Skeletal muscle tissue (tissue), 4 donors: ENCODE results near the gene TAX1BP1. TPM values are rescaled to one million over a fixed set of nuclear protein-coding genes. Genes with fewer than 3 reads are reported as not detected.

Source experiments
- H3K27ac ChIP-seq: one replicate; pipeline ENCODE4 v1.7.0; 2013; ENCODE audit warnings: mild to moderate bottlenecking, low read depth, low read length, inconsistent platforms
- H3K27me3 ChIP-seq, 3 donors: one replicate each; pipeline ENCODE4 v1.7.0; 2013; ENCODE audit warnings: low read length in 3 of 3; ENCODE audit not compliant: control insufficient read depth in 3 of 3, insufficient read depth in 3 of 3
- H3K36me3 ChIP-seq, 3 donors: one replicate each; pipeline ENCODE4 v1.7.0; 2013; ENCODE audit warnings: low read length in 3 of 3; ENCODE audit not compliant: control insufficient read depth in 3 of 3, insufficient read depth in 3 of 3
- H3K4me1 ChIP-seq, 3 donors: one replicate each; pipeline ENCODE4 v1.7.0; 2013; ENCODE audit warnings: low read length in 3 of 3, mild to moderate bottlenecking in 3 of 3; ENCODE audit not compliant: control insufficient read depth in 3 of 3, insufficient read depth in 3 of 3
- H3K4me3 ChIP-seq, 3 donors: one replicate each; pipeline ENCODE4 v1.7.0; 2013; ENCODE audit warnings: low read length in 3 of 3
- H3K9ac ChIP-seq, 3 donors: one replicate each; pipeline ENCODE4 v1.7.0; 2013; ENCODE audit warnings: low read length in 3 of 3, mild to moderate bottlenecking in 3 of 3, moderate library complexity in 2 of 3, low read depth in 1 of 3
- H3K9me3 ChIP-seq, 3 donors: one replicate each; pipeline ENCODE4 v1.7.0; 2013; ENCODE audit warnings: low read length in 3 of 3; ENCODE audit not compliant: control insufficient read depth in 3 of 3
- total RNA-seq: library from RNA; depleted of rRNA; stranded (reverse); fragments of >200 nt; gene quantifications from one replicate; pipeline ENCODE4 v1.2.3, GENCODE V29; 2014
- donor health status: Osteomylitis.

Gene TAX1BP1
- total RNA-seq, 1 donor from 2014 or later, result 24.5 TPM

- Histone ChIP-seq H3K9me3 (no peaks in the 10 kb centered on the region), H3K9ac (no peak overlapping the region), H3K36me3 (peaks cover 2 to 13% (median 11%) of the 10 kb centered on the region in 3 donors), H3K4me1 (no peaks in the 10 kb centered on the region), H3K27ac (no peak overlapping the region), H3K27me3 (no peaks in the 10 kb centered on the region), H3K4me3 (no peak overlapping the region)
Measured at GRCh38 chr7:27799212-27799611, 59.2 kb downstream of the TAX1BP1 start.

GRCh38 chr7:27802999-27803398 lies 63.0 kb downstream of the TAX1BP1 start:
- H3K36me3 ChIP-seq, result peaks cover 0 to 2% (median 0%) of the 10 kb centered on the region in 3 donors
- no peak overlapping the region for H3K9ac ChIP-seq
- H3K9me3 ChIP-seq, result no peaks in the 10 kb centered on the region
- no peaks in the 10 kb centered on the region for H3K4me1 ChIP-seq
- H3K27me3 ChIP-seq, result no peaks in the 10 kb centered on the region
- H3K4me3 ChIP-seq, result no peak overlapping the region
- H3K27ac ChIP-seq, result no peak overlapping the region

- Histone ChIP-seq H3K36me3 (no peaks in the 10 kb centered on the region), H3K4me1 (peaks cover 0 to 6% (median 3%) of the 10 kb centered on the region in 3 donors), H3K9ac (no peak overlapping the region), H3K9me3 (no peaks in the 10 kb centered on the region), H3K4me3 (no peak overlapping the region), H3K27me3 (no peaks in the 10 kb centered on the region), H3K27ac (no peak overlapping the region)
Measured at GRCh38 chr7:27804139-27804538, 64.2 kb downstream of the TAX1BP1 start.

- Histone ChIP-seq H3K36me3 (peaks cover 0 to 6% (median 2%) of the 10 kb centered on the region in 3 donors), H3K9me3 (no peaks in the 10 kb centered on the region), H3K9ac (no peak overlapping the region), H3K4me3 (no peak overlapping the region), H3K4me1 (peaks cover 2 to 6% (median 3%) of the 10 kb centered on the region in 3 donors), H3K27ac (no peak overlapping the region), H3K27me3 (no peaks in the 10 kb centered on the region)
Measured at GRCh38 chr7:27808626-27809025, 68.7 kb downstream of the TAX1BP1 start.

- Histone ChIP-seq H3K9me3 (no peaks in the 10 kb centered on the region), H3K27ac (no peak overlapping the region), H3K9ac (no peak overlapping the region), H3K4me1 (peaks cover 2 to 6% (median 3%) of the 10 kb centered on the region in 3 donors), H3K36me3 (peaks cover 0 to 8% (median 2%) of the 10 kb centered on the region in 3 donors), H3K4me3 (no peak overlapping the region), H3K27me3 (no peaks in the 10 kb centered on the region)
Measured at GRCh38 chr7:27810186-27810585, 70.2 kb downstream of the TAX1BP1 start.

- Histone ChIP-seq H3K9me3 (no peaks in the 10 kb centered on the region), H3K9ac (no peak overlapping the region), H3K36me3 (peaks cover 2 to 20% (median 3%) of the 10 kb centered on the region in 3 donors), H3K4me3 (no peak overlapping the region), H3K4me1 (peaks cover 2 to 6% (median 3%) of the 10 kb centered on the region in 3 donors), H3K27me3 (no peaks in the 10 kb centered on the region), H3K27ac (no peak overlapping the region)
Measured at GRCh38 chr7:27812706-27813105, 72.7 kb downstream of the TAX1BP1 start.

- Histone ChIP-seq H3K9me3 (no peaks in the 10 kb centered on the region), H3K4me3 (no peak overlapping the region), H3K9ac (no peak overlapping the region), H3K36me3 (peaks cover 0 to 20% (median 3%) of the 10 kb centered on the region in 3 donors), H3K27ac (no peak overlapping the region), H3K4me1 (no peaks in the 10 kb centered on the region), H3K27me3 (no peaks in the 10 kb centered on the region)
Measured at GRCh38 chr7:27822245-27822644, 82.3 kb downstream of the TAX1BP1 start.

- no peak overlapping the region for H3K27ac ChIP-seq
- no peaks in the 10 kb centered on the region for H3K4me1 ChIP-seq
- H3K9me3 ChIP-seq, result no peaks in the 10 kb centered on the region
- H3K9ac ChIP-seq, result no peak overlapping the region
- no peak overlapping the region for H3K4me3 ChIP-seq
- no peaks in the 10 kb centered on the region for H3K27me3 ChIP-seq
- H3K36me3 ChIP-seq, result peaks cover 0 to 12% (median 7%) of the 10 kb centered on the region in 3 donors
Measured at GRCh38 chr7:27825891-27826290, 85.9 kb downstream of the TAX1BP1 start.

GRCh38 chr7:27826357-27826756 lies 86.4 kb downstream of the TAX1BP1 start:
- Histone ChIP-seq H3K4me3 (no peak overlapping the region), H3K27me3 (no peaks in the 10 kb centered on the region), H3K9ac (no peak overlapping the region), H3K9me3 (no peaks in the 10 kb centered on the region), H3K4me1 (no peaks in the 10 kb centered on the region), H3K27ac (no peak overlapping the region), H3K36me3 (peaks cover 0 to 12% (median 7%) of the 10 kb centered on the region in 3 donors)

GRCh38 chr7:27834179-27834921 lies 94.4 kb downstream of the TAX1BP1 start:
- Histone ChIP-seq H3K27me3 (no peaks in the 10 kb centered on the region), H3K27ac (no peak overlapping the region), H3K36me3 (peaks cover 2 to 4% (median 4%) of the 10 kb centered on the region in 3 donors), H3K9me3 (no peaks in the 10 kb centered on the region), H3K4me3 (no peak overlapping the region), H3K9ac (no peak overlapping the region), H3K4me1 (peaks cover 0 to 10% (median 10%) of the 10 kb centered on the region in 3 donors)
